ENCODE measurements around the gene SMARCB1. TPM values are rescaled to one million over a fixed set of nuclear protein-coding genes. Genes with fewer than 3 reads are reported as not detected.
A peak's percentile ranks its signal among the peaks of the same experiment; 100 is the strongest.

The SMARCB1 gene
- total and polyA plus RNA-seq, 2 of the 4 experiments (the other 2 are of a cell fraction): 110 to 159 TPM

- Histone ChIP-seq H3K9ac (ENCODE audit: low read depth, low read length) (no peak overlapping the region), H3K9me1 (ENCODE audit: insufficient read depth, low read length) (peaks cover 15% of the 10 kb centered on the region), H2BK5ac (ENCODE audit: low read depth, low read length, poor library complexity, severe bottlenecking) (no peak overlapping the region), H3K14ac (replicated peaks; ENCODE audit: low read depth, low read length) (no peak overlapping the region), H2AK5ac (ENCODE audit: low read depth, low read length) (no peak overlapping the region), H2BK120ac (ENCODE audit: low read depth, low read length) (no peak overlapping the region), H2AK9ac (replicated peaks; ENCODE audit: low read depth, low read length, poor library complexity) (peak overlapping the region; percentile 22), H3K4me3 (ENCODE audit: insufficient read depth, low read depth, low read length) (no peak overlapping the region), H3K27me3 (ENCODE audit: control insufficient read depth, insufficient read depth, low read length) (no peaks in the 10 kb centered on the region), H3K4me2 (ENCODE audit: low read depth, low read length) (no peak overlapping the region), H3K18ac (ENCODE audit: low read depth, low read length) (no peak overlapping the region), H3K4me1 (ENCODE audit: control insufficient read depth, insufficient read depth, low read length) (peaks cover 6% of the 10 kb centered on the region), H4K8ac (ENCODE audit: low read depth in 2 of 2, low read length in 2 of 2) (no peak overlapping the region), H2BK15ac (ENCODE audit: low read depth, low read length) (no peak overlapping the region), H4K5ac (ENCODE audit: low read depth, low read length) (no peak overlapping the region), H4K20me1 (ENCODE audit: insufficient read depth, low read length) (peaks cover 43% of the 10 kb centered on the region), H3K56ac (ENCODE audit: extremely low read depth, insufficient read depth, low read length) (no peak overlapping the region), H3K79me1 (ENCODE audit: low read depth in 1 of 2, low read length in 2 of 2) (peaks cover 7 to 54% of the 10 kb centered on the region in 2 experiments), H3K9me3 (ENCODE audit: control insufficient read depth, insufficient read depth, low read length) (peaks cover 3% of the 10 kb centered on the region; the same call in 1 of the 2 replicates), H2AFZ (replicated peaks; ENCODE audit: low read length, poor library complexity) (no peak overlapping the region), H2BK20ac (ENCODE audit: low read depth, low read length) (no peak overlapping the region), H3K27ac (ENCODE audit: insufficient read depth, low read length) (no peak overlapping the region), H3K23ac (ENCODE audit: low read depth, low read length) (no peak overlapping the region), H3K36me3 (ENCODE audit: control insufficient read depth, insufficient read depth, low read length) (peaks cover 69% of the 10 kb centered on the region), H4K91ac (ENCODE audit: insufficient read depth, low read depth, low read length) (no peak overlapping the region), H3K4ac (ENCODE audit: low read depth, low read length) (no peak overlapping the region)
- TF ChIP-seq, protein P1, sequence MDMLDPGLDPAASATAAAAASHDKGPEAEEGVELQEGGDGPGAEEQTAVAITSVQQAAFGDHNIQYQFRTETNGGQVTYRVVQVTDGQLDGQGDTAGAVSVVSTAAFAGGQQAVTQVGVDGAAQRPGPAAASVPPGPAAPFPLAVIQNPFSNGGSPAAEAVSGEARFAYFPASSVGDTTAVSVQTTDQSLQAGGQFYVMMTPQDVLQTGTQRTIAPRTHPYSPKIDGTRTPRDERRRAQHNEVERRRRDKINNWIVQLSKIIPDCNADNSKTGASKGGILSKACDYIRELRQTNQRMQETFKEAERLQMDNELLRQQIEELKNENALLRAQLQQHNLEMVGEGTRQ (IDR thresholded peaks at IDR 0.05; ENCODE audit: low read depth, low read length): no peak
- no peak for TF ChIP-seq MAFK (IDR thresholded peaks at IDR 0.05; ENCODE audit: low read depth, low read length)
- TF ChIP-seq POLR2A (IDR thresholded peaks at IDR 0.05; ENCODE audit: low read depth, low read length): no peak
- no peak for TF ChIP-seq RFX5 (IDR thresholded peaks at IDR 0.05; ENCODE audit: low read depth, low read length)
- no peak for TF ChIP-seq FOS (IDR thresholded peaks at IDR 0.05; ENCODE audit: low read depth, low read length)
- TF ChIP-seq CHD1 (IDR thresholded peaks at IDR 0.05; ENCODE audit: low read depth, low read length): no peak
- TF ChIP-seq, protein P2, sequence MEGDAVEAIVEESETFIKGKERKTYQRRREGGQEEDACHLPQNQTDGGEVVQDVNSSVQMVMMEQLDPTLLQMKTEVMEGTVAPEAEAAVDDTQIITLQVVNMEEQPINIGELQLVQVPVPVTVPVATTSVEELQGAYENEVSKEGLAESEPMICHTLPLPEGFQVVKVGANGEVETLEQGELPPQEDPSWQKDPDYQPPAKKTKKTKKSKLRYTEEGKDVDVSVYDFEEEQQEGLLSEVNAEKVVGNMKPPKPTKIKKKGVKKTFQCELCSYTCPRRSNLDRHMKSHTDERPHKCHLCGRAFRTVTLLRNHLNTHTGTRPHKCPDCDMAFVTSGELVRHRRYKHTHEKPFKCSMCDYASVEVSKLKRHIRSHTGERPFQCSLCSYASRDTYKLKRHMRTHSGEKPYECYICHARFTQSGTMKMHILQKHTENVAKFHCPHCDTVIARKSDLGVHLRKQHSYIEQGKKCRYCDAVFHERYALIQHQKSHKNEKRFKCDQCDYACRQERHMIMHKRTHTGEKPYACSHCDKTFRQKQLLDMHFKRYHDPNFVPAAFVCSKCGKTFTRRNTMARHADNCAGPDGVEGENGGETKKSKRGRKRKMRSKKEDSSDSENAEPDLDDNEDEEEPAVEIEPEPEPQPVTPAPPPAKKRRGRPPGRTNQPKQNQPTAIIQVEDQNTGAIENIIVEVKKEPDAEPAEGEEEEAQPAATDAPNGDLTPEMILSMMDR (conservative IDR thresholded peaks at IDR 0.05; ENCODE audit: low read depth, low read length): no peak
- no peak for TF ChIP-seq MXI1 (IDR thresholded peaks at IDR 0.05; ENCODE audit: borderline replicate concordance, low read depth, low read length)
- TF ChIP-seq, protein P3, sequence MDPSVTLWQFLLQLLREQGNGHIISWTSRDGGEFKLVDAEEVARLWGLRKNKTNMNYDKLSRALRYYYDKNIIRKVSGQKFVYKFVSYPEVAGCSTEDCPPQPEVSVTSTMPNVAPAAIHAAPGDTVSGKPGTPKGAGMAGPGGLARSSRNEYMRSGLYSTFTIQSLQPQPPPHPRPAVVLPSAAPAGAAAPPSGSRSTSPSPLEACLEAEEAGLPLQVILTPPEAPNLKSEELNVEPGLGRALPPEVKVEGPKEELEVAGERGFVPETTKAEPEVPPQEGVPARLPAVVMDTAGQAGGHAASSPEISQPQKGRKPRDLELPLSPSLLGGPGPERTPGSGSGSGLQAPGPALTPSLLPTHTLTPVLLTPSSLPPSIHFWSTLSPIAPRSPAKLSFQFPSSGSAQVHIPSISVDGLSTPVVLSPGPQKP (IDR thresholded peaks at IDR 0.05; ENCODE audit: borderline replicate concordance, low read depth, low read length): no peak
- TF ChIP-seq RAD21 (IDR thresholded peaks at IDR 0.05; ENCODE audit: low read length): no peak
- no peak for TF ChIP-seq BHLHE40 (IDR thresholded peaks at IDR 0.05; ENCODE audit: low read depth, low read length)
- TF ChIP-seq NFE2L2 (IDR thresholded peaks at IDR 0.05; ENCODE audit: low read depth, low read length): no peak
- no peak for TF ChIP-seq CEBPB (IDR thresholded peaks at IDR 0.05; ENCODE audit: low read depth, low read length)
- TF ChIP-seq RCOR1 (IDR thresholded peaks at IDR 0.05; ENCODE audit: insufficient replicate concordance, low read length): no peak
- TF ChIP-seq SMC3 (IDR thresholded peaks at IDR 0.05; ENCODE audit: low read depth, low read length): no peak
- TF ChIP-seq MAZ (IDR thresholded peaks at IDR 0.05; ENCODE audit: borderline replicate concordance, low read depth, low read length): no peak
- WGBS, 2 experiments (ENCODE audit: extremely low coverage in 2 of 2, insufficient read length in 1 of 2): 90% methylated on average over 2 of the region's 10 CpGs; no CpG with 5 or more reads in 1 of the 2 experiments
- CTCF ChIA-PET: interaction anchor here (0.6 to 0.7 kb wide), 2 partner anchors 11 to 18 kb away, joined by 3 read pairs; no protein-coding TSS in a partner anchor
- POLR2A ChIA-PET (ENCODE audit: unreplicated experiment): no interaction called here
- in situ Hi-C loops (cut with MboI; ENCODE audit: low sequenced_read_pairs): no loop called here
- DNase-seq: no peak
- no peak for ATAC-seq (ENCODE audit: low read depth)
- BruUV-seq (replicated peaks): no TSS peak
- dilution Hi-C loops (cut with HindIII; ENCODE audit: low sequenced_read_pairs, unreplicated experiment): no loop called here
- intact Hi-C loops (cut with micrococcal nuclease): no loop called here
These were observed 45.0 kb downstream of the SMARCB1 start for GRCh38 chr22:23831781-23832180.
